Islet of Langerhans (tissue), 1 donor: ENCODE results near the gene AIF1L.

Experiments
- FAIRE-seq: peaks from one replicate; lab custom pipeline; 2011; peaks lifted over from hg19 to GRCh38; lab: Jason Lieb, UNC

The AIF1L gene

DNA sequence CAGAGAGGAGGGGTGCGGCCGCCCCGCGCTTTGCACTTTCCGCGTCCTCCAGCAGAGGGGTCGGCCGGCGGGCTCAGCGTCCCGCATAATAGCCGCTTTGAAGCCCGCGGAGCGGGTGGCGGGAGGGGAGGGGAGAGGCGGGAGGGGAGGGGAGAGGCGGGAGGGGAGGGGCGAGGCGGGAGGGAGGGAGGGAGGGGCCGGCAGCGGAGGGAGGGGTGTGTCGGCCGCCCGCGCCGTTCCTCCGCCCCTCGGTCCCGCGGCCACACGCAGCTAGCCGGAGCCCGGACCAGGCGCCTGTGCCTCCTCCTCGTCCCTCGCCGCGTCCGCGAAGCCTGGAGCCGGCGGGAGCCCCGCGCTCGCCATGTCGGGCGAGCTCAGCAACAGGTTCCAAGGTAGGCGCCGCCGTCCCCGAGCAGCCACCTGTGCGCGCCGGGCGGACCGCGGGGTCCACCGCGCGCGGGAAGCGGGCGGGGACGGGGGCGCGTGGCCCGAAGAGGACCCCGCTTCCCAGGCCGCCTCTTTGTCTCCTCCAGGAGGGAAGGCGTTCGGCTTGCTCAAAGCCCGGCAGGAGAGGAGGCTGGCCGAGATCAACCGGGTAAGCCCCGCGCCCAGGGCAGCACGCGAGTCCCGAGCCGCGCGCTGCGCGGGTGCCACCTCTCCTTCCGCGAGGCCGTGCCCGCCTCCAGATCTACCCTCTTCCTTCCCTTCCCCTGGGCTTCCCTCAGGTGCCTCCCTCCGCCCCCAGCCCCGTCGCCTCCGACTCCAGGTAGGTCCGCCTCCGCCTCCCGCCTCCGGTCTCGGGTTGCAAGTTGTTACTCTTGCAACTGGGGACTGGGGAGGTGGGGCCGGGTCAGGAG is at the start of gene AIF1L:
Gene AIF1L, plus strand, starts transcription at position 263 of the 857 bp plus-strand sequence. Its CDS starts 99 bp downstream, at position 362.
- no peak for FAIRE-seq

DNA sequence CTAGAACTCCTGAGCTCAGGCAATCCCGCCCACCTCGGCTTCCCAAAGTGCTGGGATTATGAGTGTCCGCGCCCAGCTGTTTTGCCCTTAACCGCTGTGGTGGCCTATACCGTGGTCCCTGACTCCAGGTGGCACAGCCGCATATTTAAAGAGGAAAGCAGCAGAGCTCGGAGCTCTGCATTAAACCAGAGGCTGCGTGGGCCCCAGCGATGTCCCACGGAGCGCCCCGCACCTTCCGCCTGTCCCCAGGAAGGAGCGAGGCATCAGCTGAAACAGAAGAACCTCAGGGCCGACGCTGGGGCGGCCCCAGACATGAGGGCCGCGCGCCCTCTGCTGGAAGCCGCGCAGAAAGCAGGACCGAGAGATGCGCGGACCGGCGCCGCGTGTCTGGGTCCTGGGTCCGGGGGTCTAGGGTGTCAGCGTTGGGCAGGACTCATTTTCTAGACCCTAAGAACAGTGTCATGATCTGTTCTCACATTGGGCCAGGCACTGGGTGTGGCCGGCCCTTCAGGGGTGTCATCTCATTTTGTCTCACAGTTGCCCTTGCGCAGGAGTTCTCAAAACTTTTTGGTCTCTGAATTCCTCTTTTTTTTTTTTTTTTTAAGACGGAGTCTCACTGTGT is 49.6 kb upstream of the AIF1L start:
- no peak for FAIRE-seq

DNA sequence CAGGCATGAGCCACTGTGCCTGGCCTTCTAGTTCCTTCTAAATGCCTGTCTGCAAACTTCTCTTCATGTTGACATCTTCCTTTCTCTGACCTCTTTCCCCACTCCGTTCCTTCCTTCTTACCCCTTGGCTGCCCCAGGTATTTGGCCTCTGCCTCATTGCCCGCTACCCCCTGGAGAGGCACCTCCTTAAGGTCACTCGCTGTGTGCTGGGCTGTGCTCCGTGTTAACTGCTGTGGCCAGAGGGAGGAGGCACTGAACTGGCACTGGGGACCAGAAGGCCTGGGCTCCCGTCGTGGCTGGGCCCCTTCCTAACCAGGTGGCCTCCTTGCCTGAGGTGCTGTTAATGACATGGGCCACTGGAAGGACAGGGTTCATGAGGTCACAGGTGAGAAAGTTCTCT is 48.0 kb upstream of the AIF1L start:
- no peak for FAIRE-seq

DNA sequence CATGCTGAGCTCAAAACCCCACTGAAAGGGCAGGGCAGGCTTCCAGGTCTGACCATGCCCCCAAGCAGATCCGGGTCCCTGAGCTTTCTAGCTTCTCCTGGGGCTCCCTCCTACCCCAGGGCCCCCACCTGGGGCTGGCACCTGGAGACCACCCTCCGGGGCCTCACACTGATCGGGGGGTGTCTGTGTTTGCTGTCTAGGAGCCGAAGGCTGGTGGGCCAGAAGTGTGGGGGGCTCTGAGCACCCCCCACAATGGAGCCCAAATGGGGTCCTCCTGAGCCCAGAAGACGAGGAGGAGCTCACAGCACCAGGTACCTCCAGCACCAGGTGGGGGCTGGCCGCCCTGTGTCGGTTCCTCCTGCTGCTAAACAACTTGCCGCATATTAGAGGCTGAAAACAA is 47.5 kb upstream of the AIF1L start:
- FAIRE-seq: no peak

DNA sequence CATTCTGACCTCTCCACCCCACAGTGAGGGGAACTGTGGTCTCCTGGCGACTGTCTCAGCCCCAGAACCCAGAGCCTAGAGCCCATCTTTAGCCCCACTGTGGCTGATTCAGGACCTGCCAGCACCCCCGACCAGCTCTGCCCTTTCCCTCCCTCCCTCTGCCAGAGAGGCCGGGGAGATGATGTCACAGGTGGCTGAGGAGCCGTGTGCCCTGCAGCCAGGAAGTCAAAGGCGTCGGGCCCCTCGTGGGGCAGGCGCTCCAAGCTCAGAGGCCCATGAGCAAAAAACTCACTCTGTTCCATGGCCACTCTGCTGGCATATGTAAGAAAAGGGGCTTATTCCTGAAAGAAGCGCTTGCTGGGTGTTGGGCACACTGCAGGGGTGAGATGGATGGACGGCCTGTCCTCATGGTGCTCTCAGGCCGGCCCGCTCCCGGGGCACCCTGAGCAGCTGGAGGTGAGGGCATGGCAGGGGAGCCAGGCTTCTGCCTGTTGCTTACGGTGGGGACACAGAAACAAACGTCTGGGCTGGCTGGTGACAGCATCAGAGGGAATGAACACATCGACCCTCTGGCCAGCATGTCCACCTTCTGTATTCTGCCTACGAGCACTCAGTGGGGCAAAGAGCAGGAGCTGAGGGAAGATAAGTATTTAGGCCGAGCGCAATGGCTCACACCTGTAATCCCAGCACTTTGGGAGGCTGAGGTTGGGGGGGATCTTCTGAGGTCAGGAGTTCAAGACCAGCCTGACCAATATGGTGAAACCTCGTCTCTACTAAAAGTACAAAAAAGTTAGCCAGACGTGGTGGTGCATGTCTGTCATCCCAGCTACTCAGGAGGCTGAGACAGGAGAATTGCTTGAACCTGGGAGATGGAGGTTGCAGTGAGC is 46.3 kb upstream of the AIF1L start:
- FAIRE-seq: no peak

DNA sequence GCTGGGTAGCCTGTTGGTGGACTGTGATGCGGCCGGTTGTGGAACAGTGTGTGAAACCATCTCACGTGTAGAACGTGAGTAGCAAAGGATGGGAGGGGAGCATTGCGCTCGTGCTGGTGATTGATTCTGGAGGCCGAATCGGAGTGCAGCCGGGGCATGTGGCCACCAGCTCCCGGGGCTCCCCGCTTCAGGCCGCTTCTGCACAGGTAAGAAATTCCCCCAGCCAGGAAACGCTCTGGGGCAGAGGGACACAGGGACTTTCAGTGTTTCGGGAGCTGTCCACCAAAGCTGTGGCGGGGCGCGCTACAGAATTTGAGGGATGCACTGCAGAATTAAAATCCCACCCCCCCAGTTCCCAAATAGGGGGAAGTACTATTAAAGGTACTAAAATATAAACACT is 45.5 kb upstream of the AIF1L start:
- no peak for FAIRE-seq

DNA sequence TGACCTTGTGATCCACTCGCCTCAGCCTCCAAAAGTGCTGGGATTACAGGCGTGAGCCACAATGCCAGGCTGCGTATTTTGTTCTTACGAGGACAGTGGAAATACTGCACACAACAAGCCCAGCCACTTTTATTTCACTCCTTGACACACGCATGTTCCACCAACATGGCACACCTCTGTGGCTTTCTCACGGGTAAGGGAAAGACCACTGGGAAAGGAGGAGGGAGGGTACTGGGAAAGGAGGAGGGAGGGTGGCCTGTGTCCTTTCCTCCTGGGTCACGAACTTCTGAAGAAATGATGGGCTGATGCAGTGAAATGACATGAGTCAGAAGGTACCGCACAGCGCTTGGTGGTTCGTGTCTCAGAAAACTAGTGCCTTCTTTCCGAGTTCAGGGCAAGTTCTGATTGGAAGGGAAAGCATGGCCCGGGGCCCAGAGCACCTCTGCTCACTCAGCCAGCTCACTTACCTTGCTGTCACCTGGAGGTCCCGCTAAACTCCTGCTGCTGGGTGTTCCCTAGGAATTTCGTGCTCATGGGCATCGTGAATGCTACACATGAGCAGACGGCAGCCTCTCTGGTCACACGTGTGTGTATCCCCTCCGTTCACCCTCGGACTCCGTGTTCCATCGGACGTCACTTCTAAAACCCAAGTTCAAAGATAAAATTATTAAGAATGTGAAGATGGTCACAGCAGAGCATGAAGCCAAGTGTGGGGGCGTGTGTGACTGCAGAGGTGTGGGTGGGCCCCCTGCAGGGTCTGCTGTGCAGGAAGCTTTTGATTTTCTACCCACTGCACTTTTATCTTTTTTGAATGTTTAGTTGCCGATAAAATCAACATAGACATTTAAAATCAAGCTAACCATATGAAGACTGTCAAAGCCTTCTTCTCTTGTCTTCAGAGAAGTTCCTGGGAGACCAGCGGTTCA is 44.5 kb upstream of the AIF1L start:
- FAIRE-seq: no peak

DNA sequence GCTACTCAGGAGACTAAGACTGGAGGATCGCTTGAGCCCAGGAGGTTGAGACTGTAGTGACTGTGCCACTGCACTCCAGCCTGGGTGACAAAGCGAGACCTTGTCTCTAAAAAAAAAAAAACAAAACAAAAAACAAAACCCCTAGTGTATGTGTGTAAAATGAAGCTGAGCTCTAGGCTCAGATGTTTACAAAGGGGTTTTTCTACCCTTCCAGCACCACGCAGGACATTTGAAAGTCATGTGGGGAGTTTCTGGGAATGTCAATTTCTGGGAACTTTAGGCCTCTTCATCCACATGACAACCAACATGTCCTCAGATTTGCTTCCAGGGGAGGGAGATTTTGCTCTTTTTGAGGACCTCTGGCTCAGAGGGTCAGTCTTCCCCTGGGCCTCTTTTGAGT is 42.4 kb upstream of the AIF1L start:
- FAIRE-seq: no peak

DNA sequence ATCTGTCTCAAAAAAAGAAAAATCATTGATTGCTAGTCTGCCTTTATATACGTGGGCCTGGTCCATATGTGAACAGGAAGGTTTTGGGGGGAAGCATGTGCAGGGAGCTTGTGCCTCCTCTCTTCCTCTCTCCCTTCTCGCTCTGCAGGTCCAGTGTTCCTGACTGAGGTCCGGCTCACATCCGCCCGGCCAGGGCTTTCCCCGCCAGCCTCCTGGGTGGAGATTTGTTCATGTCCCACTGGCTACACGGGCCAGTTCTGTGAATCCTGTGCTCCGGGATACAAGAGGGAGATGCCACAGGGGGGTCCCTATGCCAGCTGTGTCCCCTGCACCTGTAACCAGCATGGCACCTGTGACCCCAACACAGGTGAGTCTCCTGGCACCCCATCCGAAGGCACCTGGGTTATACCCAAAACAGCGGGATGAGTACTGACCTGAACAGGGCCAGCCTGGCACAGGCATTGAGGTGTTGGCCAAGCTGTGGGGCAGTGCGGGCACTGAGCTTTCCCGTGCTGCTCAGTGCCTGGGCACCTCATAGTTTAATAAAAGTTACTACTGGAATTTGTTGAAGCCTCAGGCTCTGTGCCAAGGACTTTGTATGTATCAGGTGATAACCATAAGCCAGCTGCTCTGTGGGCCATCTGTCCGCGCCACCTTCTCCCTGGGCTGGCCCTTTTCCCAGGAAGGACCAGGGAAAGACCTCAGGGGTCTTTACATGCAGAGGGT is 39.4 kb upstream of the AIF1L start:
- no peak for FAIRE-seq

DNA sequence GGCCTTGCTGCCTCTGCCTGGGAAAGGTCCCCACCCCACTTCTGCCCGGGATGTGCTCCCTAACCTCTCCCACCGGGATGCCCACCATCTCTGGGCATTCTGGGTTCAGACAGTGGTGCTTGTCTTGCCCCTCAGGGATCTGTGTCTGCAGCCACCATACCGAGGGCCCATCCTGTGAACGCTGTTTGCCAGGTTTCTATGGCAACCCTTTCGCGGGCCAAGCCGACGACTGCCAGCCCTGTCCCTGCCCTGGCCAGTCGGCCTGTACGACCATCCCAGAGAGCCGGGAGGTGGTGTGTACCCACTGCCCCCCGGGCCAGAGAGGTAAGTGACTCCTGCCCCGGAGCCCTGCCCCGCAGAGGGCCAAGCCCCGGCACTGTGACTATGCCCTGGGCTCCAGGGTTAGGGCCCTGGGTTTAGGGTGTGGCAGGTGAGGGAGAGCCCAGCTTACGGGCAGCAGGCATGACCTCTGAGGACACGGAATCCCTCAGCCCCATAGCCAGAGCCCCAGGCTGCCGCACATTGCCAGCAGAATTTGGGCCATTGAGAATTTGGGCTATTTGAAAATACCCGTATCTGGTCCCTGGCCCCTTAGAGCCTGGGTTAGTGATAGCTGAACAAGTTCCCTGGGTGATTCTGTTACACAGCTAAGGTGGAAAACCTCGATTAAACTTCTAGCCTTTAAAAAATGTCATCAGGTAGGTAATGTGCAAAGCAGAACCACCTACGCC is 35.3 kb upstream of the AIF1L start:
- no peak for FAIRE-seq

DNA sequence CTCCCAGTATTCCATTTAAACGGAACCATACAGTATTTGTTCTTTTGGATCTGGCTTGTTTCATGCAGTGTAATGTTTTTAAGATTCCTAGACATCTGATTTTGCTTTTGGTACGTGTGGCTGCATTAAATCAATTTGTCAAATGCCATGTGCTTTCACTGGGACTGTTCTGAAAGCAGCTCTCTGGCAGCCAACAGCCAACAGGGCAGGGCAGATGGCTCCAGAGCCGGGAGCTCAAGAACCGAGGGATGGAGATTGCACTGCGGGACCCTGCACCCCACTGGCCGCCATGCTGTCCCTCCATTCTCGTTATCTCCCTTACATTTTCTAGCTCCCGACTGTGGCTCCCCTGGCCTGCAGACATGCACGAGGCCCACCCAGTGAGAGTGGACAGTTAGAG is 33.4 kb upstream of the AIF1L start:
- no peak for FAIRE-seq

DNA sequence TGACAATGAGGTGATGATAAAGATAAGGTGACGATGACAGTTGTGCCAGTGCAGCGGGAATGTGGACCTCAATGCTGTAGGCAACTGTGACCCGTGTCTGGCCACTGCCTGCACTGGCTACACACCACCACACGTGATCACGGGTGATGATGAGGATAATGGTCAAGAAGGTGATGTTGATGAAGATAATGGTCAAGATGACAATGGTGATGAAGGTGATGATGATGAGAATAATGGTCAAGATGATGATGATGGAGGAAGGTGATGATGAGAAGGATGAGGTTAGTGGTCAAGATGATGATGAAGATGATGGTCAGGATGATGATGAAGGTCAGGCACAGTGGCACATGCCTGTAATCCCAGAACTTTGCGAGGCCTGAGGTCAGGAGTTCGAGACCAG is 30.7 kb upstream of the AIF1L start:
- FAIRE-seq: no peak

DNA sequence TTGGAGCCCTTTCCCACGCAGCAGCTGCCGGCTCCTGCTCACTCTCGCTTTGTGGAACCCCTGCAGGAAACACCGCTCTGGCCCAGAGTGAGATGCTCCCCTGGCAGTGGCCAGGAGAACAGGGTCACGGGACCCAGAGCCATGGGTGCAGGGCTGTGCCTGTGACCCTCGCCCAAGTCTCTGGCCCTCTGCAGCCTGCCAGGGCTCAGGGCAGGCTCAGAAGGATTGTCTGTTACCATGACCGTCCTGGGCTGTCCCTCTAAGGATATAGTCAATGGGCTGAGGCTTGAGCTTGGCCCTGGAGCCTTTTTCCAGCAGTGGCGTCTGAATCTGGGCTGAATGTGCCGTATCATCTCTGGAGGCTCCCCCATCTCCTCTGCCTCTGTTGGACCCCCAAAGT is 28.7 kb upstream of the AIF1L start:
- no peak for FAIRE-seq

DNA sequence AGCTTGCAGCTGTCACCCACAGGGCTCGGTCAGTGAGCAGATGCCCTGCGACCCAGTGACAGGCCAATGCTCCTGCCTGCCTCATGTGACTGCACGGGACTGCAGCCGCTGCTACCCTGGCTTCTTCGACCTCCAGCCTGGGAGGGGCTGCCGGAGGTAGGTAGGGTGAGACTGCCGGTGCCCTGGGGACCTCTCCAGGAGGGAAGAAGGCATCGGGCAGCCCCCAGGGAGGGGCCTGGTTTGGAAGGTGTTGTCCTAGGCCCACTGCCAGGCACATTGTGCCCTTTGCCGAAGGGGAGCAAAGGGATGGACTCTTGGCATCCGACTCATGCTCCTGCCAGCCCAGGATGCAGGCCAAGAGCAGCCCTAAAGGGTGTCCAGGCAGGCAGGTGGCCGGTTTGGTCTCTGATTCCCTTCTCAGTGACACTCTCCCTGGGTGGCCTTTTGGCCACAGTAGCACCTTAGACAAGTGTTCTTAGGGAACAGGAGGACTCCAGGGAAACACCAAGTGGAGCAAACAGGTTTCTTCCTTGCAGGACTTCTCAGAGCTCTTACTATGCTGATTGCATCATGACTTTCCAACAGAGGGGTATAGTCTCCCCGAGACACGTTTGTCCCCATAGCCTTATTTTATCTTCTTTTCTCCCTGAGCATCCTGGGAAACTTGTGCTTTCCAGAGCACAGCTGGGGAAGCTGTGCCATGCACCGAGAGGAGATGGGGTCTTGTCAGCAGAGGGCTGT is 28.1 kb upstream of the AIF1L start:
- FAIRE-seq: no peak

DNA sequence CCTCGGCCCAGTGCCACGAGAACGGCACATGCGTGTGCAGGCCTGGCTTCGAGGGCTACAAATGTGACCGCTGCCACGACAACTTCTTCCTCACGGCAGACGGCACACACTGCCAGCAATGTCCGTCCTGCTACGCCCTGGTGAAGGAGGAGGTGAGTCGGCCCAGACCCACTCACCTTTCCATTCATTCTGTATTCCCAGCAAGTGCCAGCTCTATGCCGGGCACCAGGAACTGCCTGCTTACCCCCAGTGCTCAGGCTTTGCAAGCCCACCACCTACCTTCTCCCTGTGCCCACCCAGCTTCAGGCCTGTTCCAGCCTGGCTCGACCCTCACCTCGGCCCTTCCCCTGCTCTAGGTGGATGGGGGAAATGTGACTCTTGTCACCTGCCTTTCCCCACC is 26.6 kb upstream of the AIF1L start:
- no peak for FAIRE-seq

DNA sequence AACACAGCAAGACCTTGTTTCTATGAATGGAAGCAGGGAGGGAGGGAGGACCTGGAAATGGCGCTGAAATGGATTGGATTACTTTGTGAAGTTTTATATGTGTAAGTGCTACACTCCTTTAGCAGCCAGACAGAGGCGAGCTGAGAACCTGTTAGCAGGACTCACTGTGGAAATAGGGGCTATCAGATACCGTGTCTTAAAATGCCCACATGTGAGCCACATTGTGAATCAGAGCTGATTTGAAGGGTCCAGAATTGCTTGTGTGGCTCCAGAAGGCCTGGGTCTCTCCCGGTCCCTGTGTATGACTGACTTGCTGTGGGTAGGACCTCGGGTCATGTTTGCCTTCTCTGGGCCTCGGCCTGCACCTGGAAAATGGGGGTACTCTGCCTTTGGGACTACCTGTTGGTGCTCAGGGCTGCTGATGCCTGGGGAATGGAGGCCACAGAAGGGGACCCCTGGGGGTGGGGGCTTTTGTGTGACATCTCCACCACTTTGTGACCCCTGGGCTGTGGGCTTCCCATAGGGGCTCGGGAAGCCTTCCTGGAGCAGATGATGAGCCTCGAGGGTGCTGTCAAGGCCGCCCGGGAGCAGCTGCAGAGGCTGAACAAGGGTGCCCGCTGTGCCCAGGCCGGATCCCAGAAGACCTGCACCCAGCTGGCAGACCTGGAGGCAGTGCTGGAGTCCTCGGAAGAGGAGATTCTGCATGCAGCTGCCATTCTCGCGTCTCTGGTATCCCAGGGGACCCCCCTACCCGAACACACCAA is 24.0 kb upstream of the AIF1L start:
- no peak for FAIRE-seq

DNA sequence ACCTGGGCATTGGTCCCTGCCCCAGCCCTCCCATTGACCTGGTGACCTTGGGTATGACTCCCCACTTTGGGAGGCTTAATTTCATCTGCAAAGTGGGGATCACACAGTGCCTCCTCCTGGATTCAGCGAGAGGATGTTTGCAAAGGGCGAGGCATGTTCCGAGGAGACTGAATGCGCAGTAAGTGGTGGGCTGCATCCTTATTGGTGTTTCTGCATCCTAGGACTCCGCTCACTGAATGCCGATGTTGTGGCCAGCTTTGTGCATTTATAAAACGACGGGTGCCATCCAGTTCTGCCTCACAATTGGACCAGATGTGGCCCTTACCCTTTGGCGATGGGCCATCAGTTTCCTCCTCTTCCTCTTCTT is 23.5 kb upstream of the AIF1L start:
- FAIRE-seq: no peak

DNA sequence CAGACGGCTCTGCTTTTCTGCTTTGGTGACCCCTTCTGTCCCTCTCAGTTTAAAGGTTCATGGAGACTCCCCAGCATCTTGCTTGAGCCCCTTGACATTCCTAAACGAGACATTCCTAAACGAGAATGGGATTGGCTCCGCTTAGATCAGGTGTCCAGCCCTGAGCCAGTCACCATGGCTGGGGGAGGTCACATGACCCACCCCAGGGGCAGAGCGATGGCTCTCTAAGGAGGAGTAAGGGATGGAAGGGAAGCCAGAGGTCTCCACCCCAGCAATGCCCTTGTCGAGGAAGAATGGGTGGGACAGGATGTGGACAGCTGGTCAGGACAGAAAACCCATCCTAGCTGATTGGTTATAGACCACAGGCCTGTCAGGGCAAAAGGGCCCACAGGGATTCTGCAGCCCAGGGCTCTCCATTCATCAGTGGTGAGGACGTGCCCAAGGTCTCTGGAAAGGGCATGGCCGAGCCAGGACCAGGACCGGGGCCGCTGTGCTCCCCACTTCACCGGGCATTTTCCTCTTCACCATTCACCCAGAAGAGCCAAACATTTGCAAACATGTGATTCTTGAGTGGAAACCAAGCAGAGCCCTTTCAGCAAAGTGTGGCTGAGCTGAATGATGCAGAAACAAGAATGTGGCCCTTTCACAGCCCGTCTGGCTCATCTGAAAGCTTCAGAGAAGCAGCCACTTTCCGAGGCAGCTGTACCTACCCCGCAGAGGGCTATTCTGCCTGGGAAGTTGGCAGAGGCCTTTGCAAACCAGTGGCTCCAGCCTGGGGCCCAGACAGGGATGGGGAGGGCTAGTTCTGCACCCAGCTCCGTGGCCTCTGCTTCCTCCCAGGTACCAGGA is 19.8 kb upstream of the AIF1L start:
- no peak for FAIRE-seq
